ENCODE results near the gene TMPRSS6. TPM values are rescaled to one million over a fixed set of nuclear protein-coding genes. Genes with fewer than 3 reads are reported as not detected.

Gene TMPRSS6
- total and polyA plus RNA-seq, 2 of the 8 experiments (the other 6 are each of a cell fraction or from before 2014, with no cell fraction given), result 0.02 TPM; not detected in 1

DNA sequence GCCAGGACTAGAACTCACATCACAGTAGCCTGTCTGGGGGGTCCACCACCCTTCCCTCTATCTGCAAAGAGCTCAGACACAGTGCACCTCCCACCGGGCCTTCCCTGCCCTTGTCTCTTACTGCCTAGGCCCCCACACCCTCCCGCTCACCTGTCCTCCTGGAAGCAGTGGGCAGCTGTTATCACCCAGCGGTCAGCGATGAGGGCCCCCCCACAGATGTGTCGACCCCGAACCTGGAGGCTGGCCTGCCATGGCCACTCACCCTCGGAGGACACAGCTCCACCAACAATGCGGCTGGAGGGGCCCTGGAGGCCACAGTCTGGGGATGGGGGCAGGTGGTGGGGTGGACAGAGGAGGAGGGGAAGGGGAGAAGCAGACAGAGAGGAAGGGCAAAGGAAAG lies 39.2 kb downstream of the TMPRSS6 start:
- H3K79me2 ChIP-seq (ENCODE audit: control insufficient read depth in 1 of 2, insufficient read depth in 2 of 2, low read length in 2 of 2), result no peaks in the 10 kb centered on the region
- H3K27ac ChIP-seq (ENCODE audit: low read depth, low read length), result no peak overlapping the region
- no peak overlapping the region for H4K5ac ChIP-seq (ENCODE audit: insufficient read length, low read depth, low read length)
- H2BK120ac ChIP-seq (replicated peaks; ENCODE audit: low read depth, low read length), result no peak overlapping the region
- no peak overlapping the region for H4K8ac ChIP-seq (ENCODE audit: extremely low read depth, insufficient read depth, low read length)
- H3K79me1 ChIP-seq (ENCODE audit: low read depth, low read length), result no peaks in the 10 kb centered on the region
- no peak overlapping the region for H3K56ac ChIP-seq (replicated peaks; ENCODE audit: insufficient read length, low read depth, low read length)
- FAIRE-seq (no peak), DNase-seq (ENCODE audit: low read depth in 1 of 2, low spot score in 2 of 2) (no peak)
- H3K9ac ChIP-seq (replicated peaks in 1 of 4; ENCODE audit: extremely low read depth in 1 of 4, low read depth in 3 of 4, low read length in 3 of 4), result no peak overlapping the region
- ChIA-PET POLR2A (ENCODE audit: partially characterized antibody) (interaction anchor here (0.8 to 1.8 kb wide), 3 partner anchors 9 to 17 kb away, joined by 3 to 4 read pairs (median 3); no protein-coding TSS in a partner anchor), CTCF (ENCODE audit: partially characterized antibody) (interaction anchor here (1.0 to 1.7 kb wide), 3 partner anchors 8 to 127 kb away, joined by 4 to 5 read pairs (median 5); no protein-coding TSS in a partner anchor)
- no peak overlapping the region for H2AFZ ChIP-seq (ENCODE audit: low read length)
- WGBS, 2 experiments (ENCODE audit: extremely low coverage in 1 of 2, insufficient coverage in 1 of 2, insufficient read length in 1 of 2, insufficient replicate concordance in 2 of 2, low coverage in 1 of 2, low lambda C conversion rate in 2 of 2, missing lambda C conversion rate in 1 of 2), result 86% methylated on average over 7 of the region's 8 CpGs; no CpG with 5 or more reads in 1 of the 2 experiments
- H3K23ac ChIP-seq (ENCODE audit: insufficient read length), result no peak overlapping the region
- H3K18ac ChIP-seq (ENCODE audit: extremely low read depth, low read length), result no peak overlapping the region
- H4K20me1 ChIP-seq (replicated peaks in 1 of 2; ENCODE audit: control insufficient read depth in 1 of 2, insufficient read depth in 2 of 2, low read length in 2 of 2), result peaks cover 0 to 15% of the 10 kb centered on the region in 2 experiments
- no peaks in the 10 kb centered on the region for H3K36me3 ChIP-seq (ENCODE audit: control insufficient read depth in 2 of 4, insufficient read depth in 4 of 4, low read length in 3 of 4)
- H2BK5ac ChIP-seq (ENCODE audit: low read depth, low read length), result no peak overlapping the region
- H3K4me2 ChIP-seq (ENCODE audit: insufficient read depth in 1 of 2, low read depth in 2 of 2, low read length in 2 of 2), result no peak overlapping the region
- peaks cover 2 to 10% (median 5%) of the 10 kb centered on the region in 4 experiments; a peak in 4 of 7 replicates for H3K4me1 ChIP-seq (replicated peaks in 1 of 4; ENCODE audit: control insufficient read depth in 3 of 4, insufficient read depth in 4 of 4, low read length in 3 of 4)
- H3K23me2 ChIP-seq (ENCODE audit: low read depth, low read length), result peaks cover 19% of the 10 kb centered on the region; the same call in 1 of the 2 replicates
- no peak overlapping the region for H3K14ac ChIP-seq (ENCODE audit: insufficient read length)
- no peak overlapping the region for H3K4me3 ChIP-seq (ENCODE audit: extremely low read depth in 1 of 4, insufficient read depth in 2 of 4, low read depth in 3 of 4, low read length in 4 of 4)
- no peak for TF ChIP-seq RXRA (IDR thresholded peaks at IDR 0.05; ENCODE audit: insufficient read depth, low read depth, low read length)
- TF ChIP-seq MAFK (IDR thresholded peaks at IDR 0.05; ENCODE audit: low read depth, low read length), result no peak
- TF ChIP-seq BRCA1 (IDR thresholded peaks at IDR 0.05; ENCODE audit: low read depth, low read length), result no peak
- TF ChIP-seq RFX5 (IDR thresholded peaks at IDR 0.05; ENCODE audit: borderline replicate concordance, low read depth, low read length), result no peak
- TF ChIP-seq NRF1 (IDR thresholded peaks at IDR 0.05; ENCODE audit: low read depth, low read length), result no peak
- TF ChIP-seq, protein P1, sequence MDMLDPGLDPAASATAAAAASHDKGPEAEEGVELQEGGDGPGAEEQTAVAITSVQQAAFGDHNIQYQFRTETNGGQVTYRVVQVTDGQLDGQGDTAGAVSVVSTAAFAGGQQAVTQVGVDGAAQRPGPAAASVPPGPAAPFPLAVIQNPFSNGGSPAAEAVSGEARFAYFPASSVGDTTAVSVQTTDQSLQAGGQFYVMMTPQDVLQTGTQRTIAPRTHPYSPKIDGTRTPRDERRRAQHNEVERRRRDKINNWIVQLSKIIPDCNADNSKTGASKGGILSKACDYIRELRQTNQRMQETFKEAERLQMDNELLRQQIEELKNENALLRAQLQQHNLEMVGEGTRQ (IDR thresholded peaks at IDR 0.05; ENCODE audit: low read length), result no peak
- TF ChIP-seq TAF1 (IDR thresholded peaks at IDR 0.05; ENCODE audit: low read depth, low read length), result no peak
- no peak for TF ChIP-seq NANOG (IDR thresholded peaks at IDR 0.05; ENCODE audit: insufficient read depth, low read depth, low read length, poor library complexity, severe bottlenecking)
- no peak for TF ChIP-seq CHD2 (IDR thresholded peaks at IDR 0.05; ENCODE audit: low read length)
- TF ChIP-seq YY1 (IDR thresholded peaks at IDR 0.05; ENCODE audit: low read depth, low read length), result no peak
- H2BK20ac ChIP-seq (ENCODE audit: low read length), result no peak overlapping the region
- H4K91ac ChIP-seq (replicated peaks; ENCODE audit: insufficient read length, low read length), result no peak overlapping the region
- H2BK15ac ChIP-seq (ENCODE audit: low read length), result no peak overlapping the region
- H3K4ac ChIP-seq (replicated peaks; ENCODE audit: insufficient read length, low read depth, low read length), result no peak overlapping the region
- no peak overlapping the region for H2AK5ac ChIP-seq (ENCODE audit: low read depth, low read length)
- H3K27me3 ChIP-seq (replicated peaks in 1 of 4; ENCODE audit: control insufficient read depth in 3 of 4, extremely low read depth in 1 of 4, insufficient read depth in 3 of 4, low read length in 3 of 4), result peaks cover 14 to 70% (median 63%) of the 10 kb centered on the region in 4 experiments
- no peak overlapping the region for H2BK12ac ChIP-seq (ENCODE audit: low read depth, low read length)
- H3K9me3 ChIP-seq (ENCODE audit: insufficient read depth in 2 of 2, low read depth in 1 of 2, low read length in 1 of 2), result peaks cover 0 to 3% of the 10 kb centered on the region in 2 experiments; a peak in 2 of 4 replicates
